Measurements from ENCODE around the gene GRM7.

Gene GRM7

DNA sequence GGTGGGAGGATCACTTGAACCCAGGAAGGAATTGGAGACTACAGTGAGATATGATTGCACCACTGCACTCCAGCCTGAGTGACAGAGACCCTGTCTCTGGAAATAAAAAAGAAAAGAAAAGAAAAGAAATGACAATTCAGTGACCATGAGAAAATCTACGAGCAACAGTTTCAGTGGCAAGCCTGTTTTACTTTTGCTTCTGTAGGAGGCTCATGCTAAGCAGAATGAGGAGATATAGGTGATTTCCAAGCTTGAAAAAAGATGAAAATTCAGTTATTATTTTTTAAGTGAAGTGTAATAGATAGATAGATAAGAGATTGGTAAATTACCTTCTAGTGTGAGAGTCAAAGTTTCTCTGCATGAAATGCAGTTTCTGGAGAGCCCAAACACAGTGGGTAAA is 651.1 kb downstream of the GRM7 start:
- no peak for DNase-seq

DNA sequence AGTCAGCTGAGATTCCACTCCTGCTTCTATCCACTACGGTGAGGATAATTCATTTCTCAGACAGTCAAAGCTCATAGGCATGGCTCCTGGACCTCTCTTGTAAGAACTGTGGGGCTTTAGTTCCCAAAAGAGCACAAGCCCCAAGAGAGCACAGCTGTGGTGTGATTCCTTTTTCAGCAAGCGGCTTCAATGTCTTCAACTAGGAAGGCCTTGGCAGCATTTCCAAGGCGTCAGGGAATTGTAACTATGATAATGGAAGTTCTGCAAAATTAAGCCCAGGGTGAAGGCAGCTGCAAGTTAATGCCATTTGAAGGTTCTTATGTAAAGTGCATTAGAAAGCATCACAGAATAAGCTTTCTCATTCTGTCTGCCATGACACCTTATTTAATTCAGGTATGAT is 657.1 kb downstream of the GRM7 start:
- no peak for DNase-seq

DNA sequence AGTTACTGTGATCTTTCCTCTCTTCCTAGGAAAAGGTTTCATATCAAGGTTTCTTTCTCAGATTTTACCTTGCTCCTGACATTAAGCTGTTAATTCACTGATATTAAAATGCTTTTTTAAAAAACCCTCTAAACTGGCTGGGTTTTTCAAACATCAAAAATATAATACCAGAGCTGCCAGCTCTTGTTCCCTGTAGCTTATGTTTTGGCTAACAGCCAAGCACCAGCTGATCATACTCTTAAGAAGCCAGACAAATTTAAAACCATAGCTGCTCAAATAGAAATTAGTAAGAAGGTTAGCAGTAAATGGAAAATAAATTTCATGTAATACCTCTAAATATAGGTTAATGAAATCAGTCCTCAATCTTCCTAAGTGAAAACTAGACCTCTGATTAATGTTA is 657.5 kb downstream of the GRM7 start:
- DNase-seq = peak; percentile 32

DNA sequence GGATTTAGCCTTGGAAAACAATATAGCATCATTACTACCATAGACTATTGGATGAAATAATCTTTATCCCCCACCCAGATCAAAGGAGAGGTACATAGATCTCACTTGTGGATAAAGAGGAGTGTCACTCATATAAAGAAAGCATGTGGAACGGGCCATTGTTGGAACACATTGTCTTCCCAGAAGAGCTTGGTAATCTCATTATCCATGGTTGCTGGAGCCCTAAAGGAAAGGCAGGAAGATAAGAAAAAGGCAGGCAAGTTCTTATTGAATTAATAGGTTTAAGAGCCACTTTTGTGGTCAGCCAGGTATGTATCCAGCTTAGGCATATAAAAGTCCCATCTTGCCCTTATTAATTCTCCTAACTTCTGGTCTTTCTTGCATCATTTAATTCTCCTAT is 659.1 kb downstream of the GRM7 start:
- DNase-seq = peak; percentile 83

DNA sequence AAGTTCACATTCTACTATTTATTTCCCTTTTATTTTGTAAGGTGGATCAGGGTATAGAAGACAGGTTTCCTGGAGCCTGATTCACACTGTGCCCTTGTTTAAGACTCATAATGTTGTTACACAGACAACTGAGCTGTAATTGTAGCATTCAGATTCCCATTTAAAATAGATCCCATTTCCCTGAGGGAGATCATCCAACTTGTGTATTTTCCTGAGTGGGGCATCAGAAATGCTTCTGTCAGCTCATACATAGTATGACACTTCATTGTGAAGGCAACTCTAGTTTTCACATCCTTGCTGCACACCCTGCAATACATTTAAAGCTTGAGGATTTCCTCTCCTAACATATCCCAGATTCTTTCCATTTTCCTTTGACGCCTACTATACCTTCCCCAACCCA is 659.7 kb downstream of the GRM7 start:
- DNase-seq = no peak

DNA sequence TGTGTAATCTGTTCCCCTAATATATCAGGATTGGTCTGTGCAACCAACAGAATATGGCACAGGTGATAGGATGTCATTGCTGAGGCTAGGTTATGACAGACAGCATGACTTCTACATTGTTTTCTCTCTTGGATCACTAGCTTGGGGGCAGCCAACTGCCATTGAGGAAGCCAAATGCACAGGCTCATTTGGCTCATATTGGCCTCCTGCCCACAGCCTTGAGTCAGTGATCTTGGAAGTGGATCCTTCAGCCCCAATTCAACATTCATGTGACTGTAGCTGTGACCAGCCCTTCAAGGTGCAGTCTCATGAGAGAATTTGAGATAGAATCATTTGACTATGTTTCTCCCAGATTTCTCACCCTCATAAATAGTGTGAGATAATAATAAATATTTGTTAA is 675.6 kb downstream of the GRM7 start:
- DNase-seq = peak; percentile 33

DNA sequence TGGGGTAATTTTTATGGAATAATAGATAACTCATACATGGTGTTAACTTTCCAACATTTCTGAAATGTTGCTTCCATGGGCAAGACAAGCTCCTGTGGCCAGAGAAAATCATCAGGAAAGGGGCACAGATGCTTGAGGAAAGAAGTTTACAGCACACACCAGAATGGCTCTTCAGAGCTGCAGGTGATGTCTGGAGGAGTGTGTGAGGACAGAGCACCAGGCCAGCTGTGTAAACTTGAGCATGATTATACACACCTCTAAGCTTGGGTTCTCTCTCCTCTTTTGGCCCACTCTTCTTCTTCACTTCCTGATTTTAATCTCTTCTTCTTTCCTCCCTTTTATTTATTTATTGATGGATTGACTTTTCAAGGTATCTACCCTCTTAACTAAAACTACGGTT is 676.0 kb downstream of the GRM7 start:
- DNase-seq = no peak

DNA sequence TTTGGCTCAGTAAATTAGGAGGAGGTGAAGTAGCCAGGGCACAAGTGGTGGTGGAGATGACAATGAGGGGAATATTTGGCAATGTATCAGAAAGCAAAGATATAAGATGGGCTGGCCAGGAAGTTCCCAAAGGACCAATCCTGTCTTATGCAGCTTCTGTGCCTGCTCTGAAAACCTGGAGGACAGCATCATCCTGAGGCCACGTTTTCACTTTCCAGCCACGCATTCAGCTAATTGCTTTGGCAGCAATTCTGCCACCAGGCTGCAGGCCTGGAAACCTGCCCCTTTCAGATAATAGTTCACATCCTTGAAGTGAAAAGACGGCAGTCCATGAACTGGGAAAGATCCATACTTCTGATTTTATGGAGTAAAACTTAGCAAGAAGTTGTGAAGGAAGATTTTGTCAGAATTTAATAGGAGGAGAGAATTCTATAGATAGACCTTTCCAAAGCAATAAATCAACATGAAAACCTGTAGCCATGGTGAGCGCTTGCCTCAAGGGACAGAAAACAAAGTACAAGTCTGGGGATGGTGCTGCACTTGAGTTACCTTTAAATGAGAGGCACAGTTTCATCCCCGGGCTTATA is 682.5 kb downstream of the GRM7 start:
- DNase-seq = peak; percentile 42

DNA sequence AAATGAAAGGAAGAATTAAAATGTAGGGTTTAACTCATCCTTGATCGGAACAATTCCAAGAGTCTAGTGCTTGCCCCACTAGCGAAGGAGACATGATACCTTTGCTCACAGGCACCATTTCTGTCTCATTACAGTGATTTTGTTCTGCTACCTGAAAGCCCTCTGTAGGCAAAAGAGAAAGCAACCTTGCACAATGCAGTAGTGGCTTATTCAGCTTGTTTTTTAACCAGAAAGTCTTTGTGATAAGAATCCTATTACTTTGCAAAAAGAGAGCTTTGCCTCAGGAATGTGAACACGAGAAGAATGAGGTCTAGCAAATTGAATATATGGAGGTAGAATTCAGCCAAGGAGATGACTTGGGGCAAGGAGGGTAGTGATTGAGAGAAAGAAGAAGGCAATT is 684.4 kb downstream of the GRM7 start:
- DNase-seq = no peak

DNA sequence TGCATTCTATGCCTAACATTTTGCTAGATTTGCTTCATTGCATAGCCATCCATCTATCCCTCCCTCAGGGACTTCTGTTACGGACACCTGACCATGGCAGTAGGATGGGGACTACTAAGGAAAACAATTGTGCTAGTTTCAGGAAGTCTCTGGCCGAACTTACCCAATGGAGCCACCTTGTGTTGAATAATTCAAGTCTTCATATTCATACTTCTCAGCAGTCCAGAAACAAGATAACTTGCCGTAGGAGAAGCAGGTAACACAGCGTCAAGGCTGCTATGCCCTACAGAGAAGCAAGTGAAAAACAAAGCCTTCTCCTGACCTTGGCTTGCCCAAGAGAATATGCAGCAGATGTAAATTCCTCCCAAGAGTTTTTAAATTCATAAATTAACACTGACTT is 685.3 kb downstream of the GRM7 start:
- DNase-seq = no peak

DNA sequence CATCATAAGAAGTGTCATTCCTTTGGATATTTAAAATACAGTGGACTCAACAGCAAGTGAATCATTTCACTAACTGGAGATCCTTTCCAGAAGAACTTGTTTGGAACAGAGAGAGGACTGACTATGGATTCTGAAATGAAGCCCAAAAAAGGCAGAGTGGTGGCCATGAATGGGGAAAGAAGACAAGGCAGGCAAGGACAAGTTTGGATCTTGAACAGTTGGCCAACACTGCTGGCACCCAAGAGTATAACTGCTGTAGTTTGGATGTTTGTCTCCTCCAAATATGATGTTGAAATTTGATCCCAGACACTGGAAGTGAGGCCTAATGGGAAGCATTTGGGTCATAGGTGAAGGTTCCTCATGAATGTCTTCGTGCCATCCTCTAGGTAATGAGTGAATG is 686.9 kb downstream of the GRM7 start:
- no peak for DNase-seq

DNA sequence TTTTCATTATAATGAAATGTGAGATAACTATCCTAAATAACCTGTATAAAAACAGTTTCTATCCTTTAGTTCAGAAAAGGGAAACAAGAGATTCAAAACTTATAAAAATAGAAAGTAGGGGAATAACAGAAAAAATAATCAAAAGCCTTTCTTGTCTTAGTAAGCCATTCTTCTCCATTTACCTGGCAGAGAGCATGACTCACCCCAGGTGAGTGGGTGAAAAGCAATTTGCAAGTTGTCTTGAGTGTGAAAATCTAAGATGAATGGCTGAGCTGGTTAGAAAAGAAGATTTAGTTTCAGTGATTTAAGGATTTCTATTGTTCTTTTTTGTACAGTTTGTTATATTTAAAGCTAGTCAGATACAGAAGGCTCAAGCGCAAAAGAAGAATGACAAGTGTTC is 702.0 kb downstream of the GRM7 start:
- DNase-seq = no peak

DNA sequence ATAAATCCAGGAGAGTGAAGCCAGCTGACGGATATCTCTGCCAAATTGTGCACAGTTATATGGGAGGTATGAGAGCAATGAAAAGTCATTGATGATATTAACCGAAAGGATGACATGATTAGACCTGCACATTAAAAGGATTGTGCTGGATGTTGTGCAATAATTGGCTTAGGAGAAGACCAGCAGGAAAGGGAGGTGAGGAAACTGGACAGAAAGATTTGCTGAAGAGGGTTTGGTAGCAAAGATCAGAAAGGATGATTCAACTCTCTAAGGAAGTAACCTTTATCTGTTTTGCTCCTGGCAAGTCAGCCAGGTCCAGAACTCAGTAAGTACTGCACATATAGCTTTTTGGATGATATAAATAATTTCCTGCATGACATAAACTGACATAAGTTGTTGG is 704.7 kb downstream of the GRM7 start:
- no peak for DNase-seq

DNA sequence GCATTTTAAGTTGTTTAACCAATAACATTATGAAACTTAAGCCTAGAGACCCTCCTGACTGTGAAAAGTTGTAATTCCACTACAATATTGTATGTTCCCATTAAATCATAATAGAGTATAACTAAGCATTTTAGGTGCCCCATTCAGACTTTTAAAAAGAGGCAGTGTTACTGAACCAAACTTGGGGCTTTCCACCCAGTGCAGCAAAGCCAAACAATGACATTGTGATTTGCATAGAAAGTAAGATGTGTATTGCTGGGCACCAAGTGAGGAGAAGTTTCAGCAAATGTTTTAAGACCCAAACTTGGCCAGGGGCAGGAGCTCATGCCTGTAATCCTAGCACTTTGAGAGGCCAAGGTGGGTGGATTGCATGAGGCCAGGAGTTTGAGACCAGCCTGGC is 706.2 kb downstream of the GRM7 start:
- DNase-seq = no peak

DNA sequence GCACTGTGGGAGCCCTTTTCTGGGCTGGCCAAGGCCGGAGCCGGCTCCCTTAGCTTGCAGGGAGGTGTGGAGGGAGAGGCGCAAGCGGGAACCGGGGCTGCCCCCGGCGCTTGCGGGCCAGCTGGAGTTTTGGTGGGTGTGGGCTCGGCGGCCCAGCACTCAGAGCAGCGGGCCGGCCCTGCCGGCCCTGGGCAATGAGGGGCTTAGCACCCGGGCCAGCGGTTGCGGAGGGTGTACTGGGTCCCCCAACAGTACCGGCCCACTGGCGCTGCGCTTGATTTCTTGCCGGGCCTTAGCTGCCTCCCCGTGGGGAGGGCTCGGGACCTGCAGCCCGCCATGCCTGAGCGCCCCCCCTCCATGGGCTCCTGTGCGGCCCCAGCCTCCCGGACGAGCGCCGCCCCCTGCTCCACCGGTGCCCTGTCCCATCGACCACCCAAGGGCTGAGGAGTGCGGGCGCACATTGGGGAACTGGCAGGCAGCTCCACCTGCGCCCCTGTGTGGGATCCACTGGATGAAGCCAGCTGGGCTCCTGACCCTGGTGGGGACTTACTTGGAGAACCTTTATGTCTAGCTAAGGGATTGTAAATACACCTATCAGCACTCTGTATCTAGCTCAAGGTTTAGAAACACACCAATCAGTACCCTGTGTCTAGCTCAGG is 707.7 kb downstream of the GRM7 start:
- DNase-seq = no peak

DNA sequence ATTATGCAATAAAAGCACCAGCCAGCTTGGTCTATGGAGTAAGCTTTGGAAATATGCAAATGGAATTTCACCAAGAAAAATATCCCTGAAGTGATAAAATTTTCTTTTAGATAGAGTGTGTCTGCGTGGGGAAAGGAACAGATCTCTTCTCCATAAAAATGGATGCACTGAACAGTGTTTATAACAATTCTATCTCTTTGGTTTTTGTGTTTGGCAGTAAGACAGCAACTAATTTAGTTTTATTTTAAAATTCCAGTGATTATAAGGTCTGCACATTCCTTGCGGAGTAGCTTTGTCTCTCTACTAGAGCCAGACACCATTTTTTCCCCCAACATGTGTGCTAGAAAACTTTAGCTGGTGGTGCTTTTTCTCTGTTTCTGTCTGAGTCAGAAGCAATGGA is 712.4 kb downstream of the GRM7 start:
- no peak for DNase-seq

DNA sequence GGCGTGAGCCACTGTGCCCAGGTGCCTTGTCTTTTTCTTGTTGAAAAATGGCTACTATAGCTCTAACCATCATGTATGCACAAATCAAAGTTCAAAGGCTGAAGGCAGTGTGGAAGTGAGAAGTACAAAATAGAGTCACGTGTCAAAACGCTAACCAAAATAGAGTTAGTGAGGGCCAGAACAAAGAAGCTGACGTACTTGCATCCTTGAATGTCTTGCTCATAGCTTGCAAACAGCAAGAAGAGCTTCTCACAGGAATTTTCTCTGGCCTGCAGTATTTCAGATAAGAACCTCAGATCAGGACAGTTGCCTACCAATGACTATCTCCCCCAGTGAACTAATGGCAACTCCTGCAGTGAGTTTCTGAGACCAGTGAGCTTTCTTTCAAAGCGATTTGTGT is 713.5 kb downstream of the GRM7 start:
- DNase-seq = no peak

DNA sequence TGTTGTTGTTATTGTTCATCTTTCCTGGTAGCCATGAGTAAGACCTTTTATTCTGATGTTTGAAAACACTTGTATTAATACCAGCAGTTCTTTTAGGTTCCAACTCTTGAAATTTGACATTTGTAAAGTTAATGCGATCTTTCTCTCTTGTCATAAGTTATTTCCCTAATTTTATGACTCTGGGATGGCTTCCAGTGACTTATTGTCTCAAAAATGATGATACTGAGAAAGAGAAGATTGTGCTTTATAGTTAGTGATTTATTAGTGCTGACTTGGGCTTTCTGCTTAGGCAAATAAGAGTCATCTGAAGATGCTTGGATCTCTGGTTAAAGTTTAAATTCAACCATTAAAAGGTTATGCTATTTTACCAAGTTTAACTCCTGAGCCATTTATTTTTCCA is 715.2 kb downstream of the GRM7 start:
- no peak for DNase-seq

DNA sequence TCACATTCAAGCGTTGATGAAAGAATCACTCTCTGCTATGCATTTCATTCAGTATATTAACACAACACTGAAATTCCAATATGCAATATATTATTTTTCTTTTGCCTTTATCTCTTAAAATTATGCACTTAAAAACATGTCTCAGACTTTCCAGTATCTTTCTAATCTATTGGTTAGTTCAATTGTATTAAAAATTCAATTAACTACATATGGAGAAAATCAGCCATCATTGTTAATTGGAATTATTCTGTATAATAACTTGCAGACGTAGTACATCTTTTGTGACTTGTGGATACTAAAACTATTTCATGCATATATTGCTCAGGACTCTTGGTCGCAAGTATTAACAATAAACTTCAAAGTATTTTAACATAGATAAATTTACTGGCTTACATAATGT is 715.6 kb downstream of the GRM7 start:
- no peak for DNase-seq

DNA sequence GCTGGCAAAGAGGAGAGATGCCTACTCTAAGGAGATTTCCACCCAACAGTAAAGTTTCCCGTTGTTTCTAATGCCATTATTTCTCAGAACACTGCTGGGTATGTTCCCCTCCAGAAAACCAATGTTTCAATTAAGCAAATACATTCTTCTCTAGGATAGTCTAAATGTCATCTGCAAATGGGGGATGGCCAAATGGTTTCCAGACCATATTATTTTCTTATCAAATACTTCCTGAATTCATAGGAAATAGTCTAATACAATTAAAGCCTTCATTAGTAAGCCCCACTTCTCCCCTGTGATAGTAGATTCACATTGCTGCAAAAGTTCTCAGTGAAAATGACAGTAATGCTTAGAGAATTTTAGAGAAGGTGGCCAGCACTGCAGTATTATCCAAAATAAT is 716.6 kb downstream of the GRM7 start:
- DNase-seq = no peak

DNA sequence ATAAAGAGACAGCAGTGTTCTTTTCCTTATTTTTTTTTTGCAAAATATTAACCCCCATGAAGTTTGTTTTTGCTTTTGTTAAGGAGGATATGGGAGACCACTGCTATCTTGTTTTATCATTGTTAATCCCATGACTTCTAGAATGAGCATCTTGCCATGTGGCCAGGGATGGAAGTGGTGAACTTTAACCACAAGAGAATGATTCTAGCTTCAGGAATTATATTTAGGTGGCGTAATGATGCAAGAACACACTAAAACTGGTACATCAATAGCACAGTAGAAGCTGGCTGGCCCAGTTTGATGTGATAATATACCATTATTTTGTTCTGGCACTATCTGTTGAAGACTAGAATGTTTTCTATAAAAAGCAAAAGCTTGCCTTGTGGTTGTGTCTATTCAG is 720.9 kb downstream of the GRM7 start:
- DNase-seq = no peak

DNA sequence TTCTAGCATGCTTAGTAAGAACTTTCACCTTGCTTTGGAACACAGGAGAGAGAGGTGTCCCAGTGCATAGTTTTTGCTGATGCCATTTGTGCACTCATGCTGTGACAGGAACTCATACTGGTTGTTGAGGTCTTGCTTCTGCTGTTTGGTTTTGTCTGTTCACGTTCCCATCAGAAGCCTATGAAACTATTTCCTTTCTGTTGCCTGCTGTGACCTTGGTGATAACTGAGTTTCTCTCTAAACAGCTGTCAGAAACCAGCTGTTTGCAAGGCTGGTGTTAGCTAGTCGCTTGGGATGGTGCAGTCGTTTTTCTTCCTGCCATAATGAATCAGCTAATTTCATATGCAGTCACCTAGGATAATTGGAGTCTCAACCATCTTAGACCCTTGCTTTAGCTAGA is 724.1 kb downstream of the GRM7 start:
- no peak for DNase-seq

DNA sequence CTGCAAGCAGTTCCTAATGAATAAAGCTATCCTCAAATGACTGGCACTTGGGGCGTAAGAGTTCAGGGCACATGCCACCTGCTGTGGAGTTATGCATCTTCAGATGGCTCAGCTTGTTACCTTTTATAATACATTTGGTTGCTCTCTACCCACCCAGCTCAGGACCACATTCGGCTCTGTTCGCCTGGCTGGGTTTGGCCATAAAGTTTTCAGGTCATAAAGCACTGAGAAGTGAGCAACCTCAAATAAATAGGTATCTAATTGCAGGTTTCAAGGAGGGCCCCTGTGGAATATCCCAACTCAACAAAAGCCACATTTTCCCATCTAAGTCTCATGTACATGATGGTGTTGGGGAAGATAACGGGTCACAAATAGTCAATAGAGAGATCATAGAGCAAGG is 727.3 kb downstream of the GRM7 start:
- DNase-seq = no peak

DNA sequence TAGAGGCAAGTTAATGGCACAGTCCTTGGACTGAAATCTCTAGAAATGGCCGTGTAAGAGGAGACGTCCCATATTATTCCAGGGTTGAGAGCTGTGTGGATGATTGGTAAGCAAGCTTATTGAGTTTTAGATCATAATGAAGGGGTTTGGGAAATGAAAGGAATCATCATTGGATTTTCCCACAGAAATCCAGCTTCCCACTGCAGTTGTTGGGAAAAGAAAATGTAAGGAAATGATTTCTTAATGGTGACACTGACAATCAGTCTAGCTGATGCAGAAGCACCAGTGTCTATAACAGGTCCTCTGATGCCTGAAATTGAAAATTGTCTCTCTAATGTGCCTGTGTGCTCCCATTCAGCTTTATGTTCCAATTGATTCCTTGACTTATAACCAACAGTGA is 728.6 kb downstream of the GRM7 start:
- DNase-seq = no peak

DNA sequence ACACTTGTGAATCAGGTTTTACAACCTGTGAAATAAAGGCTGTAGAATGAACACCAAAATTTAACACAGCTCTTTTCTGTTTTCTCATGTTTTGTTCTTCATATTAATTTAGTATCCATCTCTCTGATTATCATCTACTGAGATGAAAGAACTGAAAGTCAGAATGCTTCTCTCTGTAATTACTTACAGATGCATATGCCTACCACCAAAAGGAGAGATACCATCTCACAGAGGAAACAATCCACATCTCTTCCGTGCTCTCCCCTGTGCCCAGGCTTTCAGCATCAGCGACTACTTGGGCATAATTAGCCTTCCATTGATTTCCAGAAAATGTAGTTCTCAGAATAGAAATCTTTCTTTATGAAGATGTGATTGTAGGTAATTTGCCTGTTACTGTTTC is 741.4 kb downstream of the GRM7 start:
- no peak for DNase-seq

DNA sequence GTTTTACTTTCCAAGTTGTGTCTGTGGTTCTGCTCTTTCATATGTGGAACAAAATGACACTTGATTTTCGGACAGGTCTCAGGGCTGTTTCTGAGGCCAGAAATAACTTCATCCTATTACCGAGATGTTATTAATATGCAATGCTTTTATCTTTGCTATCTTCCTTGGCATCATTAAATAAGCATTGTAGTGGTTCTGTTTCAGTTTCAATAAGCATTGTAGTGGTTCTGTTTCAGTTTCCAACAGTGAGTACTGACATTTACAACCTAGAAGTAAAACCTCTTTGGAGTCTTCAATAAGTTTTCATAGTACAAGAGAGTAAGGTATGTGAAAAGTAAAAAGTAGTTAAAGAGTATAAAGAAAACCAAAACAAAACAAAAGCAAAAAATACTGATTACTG is 746.2 kb downstream of the GRM7 start:
- DNase-seq = no peak
